ENCODE measurements around the gene COL4A5. TPM values are rescaled to one million over a fixed set of nuclear protein-coding genes. Genes with fewer than 3 reads are reported as not detected.

COL4A5 gene
- total RNA-seq, 1 experiment from 2014 or later: 0.60 TPM

DNA sequence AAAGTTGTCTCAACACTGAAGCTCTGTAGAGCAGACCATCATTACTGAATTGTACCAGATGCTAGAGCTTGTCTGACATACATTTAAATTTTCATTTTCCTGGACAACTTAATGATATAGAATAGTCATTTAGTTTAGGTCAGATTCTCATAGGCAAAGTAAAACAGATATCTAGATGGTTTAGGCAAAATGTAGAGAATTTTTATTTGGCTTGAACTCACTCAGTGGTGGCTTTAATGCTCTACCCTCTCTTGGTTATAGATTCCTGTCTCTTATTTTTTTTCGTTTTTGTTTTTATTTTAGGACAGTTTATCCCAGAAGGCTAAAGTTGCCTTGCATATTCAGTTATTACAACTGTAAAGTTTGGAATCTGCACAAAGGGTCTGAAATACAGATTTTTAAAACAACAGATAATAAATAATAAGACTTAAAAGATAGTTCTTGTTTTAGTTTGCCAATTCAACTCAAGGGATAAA is 300.7 kb downstream of the COL4A5 start:
- TF ChIP-seq EZH2 (IDR thresholded peaks at IDR 0.05; ENCODE audit: borderline replicate concordance, low read depth, low read length, poor library complexity, severe bottlenecking): no peak
- TF ChIP-seq CTCF (conservative IDR thresholded peaks at IDR 0.05; ENCODE audit: low read depth, low read length): no peak
- Histone ChIP-seq H3K36me3 (ENCODE audit: insufficient read depth, low read length, poor library complexity, severe bottlenecking) (no peaks in the 10 kb centered on the region), H3K27me3 (replicated peaks; ENCODE audit: insufficient read depth, low read depth, low read length, poor library complexity) (peaks cover 45% of the 10 kb centered on the region), H3K9me3 (ENCODE audit: low read depth, low read length, poor library complexity, severe bottlenecking) (no peaks in the 10 kb centered on the region), H3K4me3 (ENCODE audit: low read depth, low read length, poor library complexity, severe bottlenecking) (no peak overlapping the region), H3K27ac (ENCODE audit: low read depth, low read length, poor library complexity, severe bottlenecking) (no peak overlapping the region), H3K4me1 (ENCODE audit: insufficient read depth, low read length, poor library complexity, severe bottlenecking) (no peaks in the 10 kb centered on the region)
- BruUV-seq (replicated peaks): no TSS peak
- no peak for DNase-seq (ENCODE audit: low spot score)
- POLR2A ChIA-PET (ENCODE audit: low non-redundant PET): no interaction called here
- intact Hi-C loops (cut with micrococcal nuclease; ENCODE audit: unreplicated experiment): no loop called here
- CTCF ChIA-PET: no interaction called here

Other genes starting within 250 kb of the COL4A5 start
- not detected in 2 replicates for gene COL4A6, start 1.4 kb upstream of the COL4A5 start, total RNA-seq (2021)